RWPE2 (cell line): ENCODE results near the gene SCAF11.
"Not testable (repeated sequence)": the region's sequence is repeated elsewhere in the genome, so short reads cannot be mapped to it uniquely, and the experiment has no call there.

Source experiments
- ATAC-seq: fragments of 200-7000 bp; cut with Tn5 transposase; 3 replicates; pipeline ENCODE4 v1.9.1; 2021; ENCODE audit warnings: low read depth
- DNase-seq: peaks from one replicate; pipeline ENCODE4 v3.0.0-alpha.2; 2020; ENCODE audit warnings: low spot score
- H3K27ac ChIP-seq: fragments of 450-650 bp; 2 replicates; pipeline ENCODE4 v1.5.1; 2017; ENCODE audit warnings: mild to moderate bottlenecking; ENCODE audit not compliant: poor library complexity, severe bottlenecking
- H3K27me3 ChIP-seq: fragments of 250-450 bp; sonication (Bioruptor Pico); 2 replicates; pipeline ENCODE4 v1.5.1; 2021; ENCODE audit warnings: mild to moderate bottlenecking, moderate library complexity; ENCODE audit not compliant: insufficient read depth, poor library complexity, severe bottlenecking
- H3K36me3 ChIP-seq: fragments of 250-450 bp; sonication (Bioruptor Pico); 2 replicates; pipeline ENCODE4 v1.5.1; 2020; ENCODE audit warnings: low read depth, mild to moderate bottlenecking, moderate library complexity
- H3K4me1 ChIP-seq: fragments of 250-450 bp; sonication (Bioruptor Pico); 2 replicates; pipeline ENCODE4 v1.5.1; 2021; ENCODE audit warnings: mild to moderate bottlenecking, moderate library complexity; ENCODE audit not compliant: insufficient read depth, poor library complexity, severe bottlenecking
- H3K4me3 ChIP-seq: fragments of 250-450 bp; sonication (Bioruptor Pico); 2 replicates; pipeline ENCODE4 v1.5.1; 2021; ENCODE audit warnings: mild to moderate bottlenecking, moderate library complexity; ENCODE audit not compliant: severe bottlenecking
- H3K9me3 ChIP-seq: fragments of 250-450 bp; sonication (Bioruptor Pico); 2 replicates; pipeline ENCODE4 v1.5.1; 2021; ENCODE audit warnings: mild to moderate bottlenecking, moderate library complexity; ENCODE audit not compliant: severe bottlenecking
- TF ChIP-seq, protein P1 (sequence below): fragments of 450-650 bp; IDR thresholded peaks from one replicate; pipeline ENCODE4 v1.5.1; 2017; ENCODE audit warnings: mild to moderate bottlenecking, moderate library complexity; ENCODE audit not compliant: poor library complexity, severe bottlenecking

The SCAF11 gene

GRCh38 chr12:46020768-46021167, 30.4 kb upstream of the SCAF11 start:
- Histone ChIP-seq H3K27ac (no peak overlapping the region), H3K27me3 (no peaks in the 10 kb centered on the region), H3K36me3 (no peaks in the 10 kb centered on the region), H3K4me1 (no peaks in the 10 kb centered on the region), H3K4me3 (no peak overlapping the region), H3K9me3 (no peaks in the 10 kb centered on the region)
- ATAC-seq (no peak), DNase-seq (no peak)
- TF ChIP-seq, protein P1, sequence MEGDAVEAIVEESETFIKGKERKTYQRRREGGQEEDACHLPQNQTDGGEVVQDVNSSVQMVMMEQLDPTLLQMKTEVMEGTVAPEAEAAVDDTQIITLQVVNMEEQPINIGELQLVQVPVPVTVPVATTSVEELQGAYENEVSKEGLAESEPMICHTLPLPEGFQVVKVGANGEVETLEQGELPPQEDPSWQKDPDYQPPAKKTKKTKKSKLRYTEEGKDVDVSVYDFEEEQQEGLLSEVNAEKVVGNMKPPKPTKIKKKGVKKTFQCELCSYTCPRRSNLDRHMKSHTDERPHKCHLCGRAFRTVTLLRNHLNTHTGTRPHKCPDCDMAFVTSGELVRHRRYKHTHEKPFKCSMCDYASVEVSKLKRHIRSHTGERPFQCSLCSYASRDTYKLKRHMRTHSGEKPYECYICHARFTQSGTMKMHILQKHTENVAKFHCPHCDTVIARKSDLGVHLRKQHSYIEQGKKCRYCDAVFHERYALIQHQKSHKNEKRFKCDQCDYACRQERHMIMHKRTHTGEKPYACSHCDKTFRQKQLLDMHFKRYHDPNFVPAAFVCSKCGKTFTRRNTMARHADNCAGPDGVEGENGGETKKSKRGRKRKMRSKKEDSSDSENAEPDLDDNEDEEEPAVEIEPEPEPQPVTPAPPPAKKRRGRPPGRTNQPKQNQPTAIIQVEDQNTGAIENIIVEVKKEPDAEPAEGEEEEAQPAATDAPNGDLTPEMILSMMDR, result no peak

DNA sequence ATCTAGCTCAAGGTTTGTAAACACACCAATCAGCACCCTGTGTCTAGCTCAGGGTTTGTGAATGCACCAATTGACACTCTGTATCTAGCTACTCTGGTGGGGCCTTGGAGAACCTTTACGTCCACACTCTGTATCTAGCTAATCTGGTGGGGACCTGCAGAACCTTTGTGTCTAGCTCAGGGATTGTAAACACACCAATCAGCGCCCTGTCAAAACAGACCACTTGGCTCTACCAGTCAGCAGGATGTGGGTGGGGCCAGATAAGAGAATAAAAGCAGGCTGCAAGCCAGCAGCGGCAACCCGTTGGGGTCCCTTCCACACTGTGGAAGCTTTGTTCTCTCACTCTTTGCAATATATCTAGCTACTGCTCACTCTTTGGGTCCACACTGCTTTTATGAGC, 28.3 kb upstream of the SCAF11 start:
- H3K27me3 ChIP-seq, DNase-seq, H3K4me3 ChIP-seq, H3K27ac ChIP-seq, H3K9me3 ChIP-seq, ATAC-seq, H3K36me3 ChIP-seq, H3K4me1 ChIP-seq: not testable (repeated sequence)

DNA sequence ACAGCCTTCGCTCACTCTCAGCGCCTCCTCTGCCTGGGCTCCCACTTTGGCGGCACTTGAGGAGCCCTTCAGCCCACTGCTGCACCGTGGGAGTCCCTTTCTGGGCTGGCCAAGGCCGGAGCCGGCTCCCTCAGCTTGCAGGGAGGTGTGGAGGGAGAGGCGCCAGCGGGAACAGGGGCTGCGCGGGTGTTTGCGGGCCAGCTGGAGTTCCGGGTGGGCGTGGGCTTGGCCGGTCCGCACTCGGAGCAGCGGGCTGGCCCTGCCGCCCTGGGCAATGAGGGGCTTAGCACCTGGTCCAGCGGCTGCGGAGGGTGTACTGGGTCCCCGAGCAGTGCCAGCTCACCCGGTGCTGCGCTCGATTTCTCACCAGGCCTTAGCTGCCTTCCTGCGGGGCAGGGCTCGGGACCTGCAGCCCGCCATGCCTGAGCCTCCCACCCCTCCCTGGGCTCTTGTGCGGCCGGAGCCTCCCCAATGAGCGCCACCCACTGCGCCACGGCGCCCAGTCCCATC, 27.5 kb upstream of the SCAF11 start:
- not testable (repeated sequence) for H3K27me3 ChIP-seq, H3K9me3 ChIP-seq, ATAC-seq, H3K4me3 ChIP-seq, H3K36me3 ChIP-seq, DNase-seq, H3K4me1 ChIP-seq, H3K27ac ChIP-seq

GRCh38 chr12:46005823-46006222, 15.4 kb upstream of the SCAF11 start:
- H3K9me3 ChIP-seq, result no peaks in the 10 kb centered on the region
- H3K27me3 ChIP-seq, result no peaks in the 10 kb centered on the region
- no peak overlapping the region for H3K4me3 ChIP-seq
- ATAC-seq (no peak), DNase-seq (no peak)
- TF ChIP-seq, protein P1, result no peak
- H3K4me1 ChIP-seq, result no peaks in the 10 kb centered on the region
- H3K36me3 ChIP-seq, result no peaks in the 10 kb centered on the region
- no peak overlapping the region for H3K27ac ChIP-seq

DNA sequence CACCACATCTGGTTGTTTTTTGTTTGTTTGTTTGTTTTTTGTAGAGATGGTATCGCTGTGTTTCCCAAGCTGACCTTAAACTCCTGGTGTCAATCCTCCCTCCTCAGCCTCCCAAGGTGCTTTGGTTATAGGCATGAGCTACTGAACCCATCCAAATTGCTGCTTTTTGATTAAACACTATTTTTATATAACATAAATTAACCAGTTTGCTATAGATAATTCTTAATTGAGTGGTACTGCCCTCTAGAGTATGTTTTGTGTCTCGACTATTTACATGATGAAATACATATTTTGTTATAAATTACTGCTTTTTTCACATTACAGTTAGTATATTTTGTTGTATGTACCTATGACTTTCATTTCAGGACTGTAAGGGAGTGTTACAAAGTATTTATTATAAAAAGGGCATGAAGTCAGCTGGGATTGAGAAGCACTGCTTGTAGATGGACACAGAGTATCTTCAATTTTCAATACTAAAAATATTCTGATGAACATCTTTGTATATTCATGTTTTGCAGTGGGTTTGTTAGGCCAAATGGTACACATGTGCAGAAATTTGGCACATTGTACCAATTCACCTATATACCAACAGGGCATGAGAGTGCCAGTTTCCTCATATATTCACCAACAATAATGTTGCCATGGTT, 14.9 kb upstream of the SCAF11 start:
- TF ChIP-seq, protein P1, result peak; percentile 61
- H3K4me1 ChIP-seq, result no peaks in the 10 kb centered on the region
- H3K36me3 ChIP-seq, result no peaks in the 10 kb centered on the region
- no peak overlapping the region for H3K4me3 ChIP-seq
- no peak for ATAC-seq
- no peaks in the 10 kb centered on the region for H3K27me3 ChIP-seq
- DNase-seq, result no peak
- H3K9me3 ChIP-seq, result no peaks in the 10 kb centered on the region
- H3K27ac ChIP-seq, result no peak overlapping the region

- Histone ChIP-seq H3K27ac (no peak overlapping the region), H3K4me1 (no peaks in the 10 kb centered on the region), H3K27me3 (no peaks in the 10 kb centered on the region), H3K9me3 (no peaks in the 10 kb centered on the region), H3K36me3 (no peaks in the 10 kb centered on the region), H3K4me3 (no peak overlapping the region)
- DNase-seq (no peak), ATAC-seq (no peak)
- TF ChIP-seq, protein P1, result no peak
These were observed 14.3 kb upstream of the SCAF11 start for GRCh38 chr12:46004715-46005114.

DNA sequence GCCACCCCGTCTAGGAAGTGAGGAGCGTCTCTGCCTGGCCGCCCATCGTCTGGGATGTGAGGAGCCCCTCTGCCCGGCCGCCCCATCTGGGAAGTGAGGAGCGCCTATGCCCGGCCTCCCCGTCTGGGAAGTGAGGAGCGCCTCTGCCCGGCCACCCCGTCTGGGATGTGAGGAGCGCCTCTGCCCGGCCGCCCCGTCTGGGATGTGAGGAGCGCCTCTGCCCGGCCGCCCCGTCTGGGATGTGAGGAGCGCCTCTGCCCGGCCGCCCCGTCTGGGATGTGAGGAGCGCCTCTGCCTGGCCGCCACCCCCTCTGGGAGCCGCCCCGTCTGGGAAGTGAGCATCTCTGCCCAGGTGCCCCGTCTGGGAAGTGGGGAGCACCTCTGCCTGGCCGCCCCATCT, 9.7 kb upstream of the SCAF11 start:
- H3K27ac ChIP-seq, H3K27me3 ChIP-seq, ATAC-seq, H3K4me3 ChIP-seq, H3K4me1 ChIP-seq, H3K9me3 ChIP-seq, DNase-seq, H3K36me3 ChIP-seq: not testable (repeated sequence)
